MM.1S (cell line): ENCODE results near the gene KRAS.

ENCODE experiments used
- DNase-seq: peaks from one replicate; pipeline ENCODE4 v3.0.0-alpha.2; 2015
- H2AFZ ChIP-seq: fragments of 300-600 bp; sonication (generic); 2 replicates; pipeline ENCODE4 v1.6.0; 2016; ENCODE audit warnings: antibody characterized with exemption, low read length
- H3F3A ChIP-seq: fragments of 300-600 bp; sonication (generic); 2 replicates; pipeline ENCODE4 v1.6.1; 2016; ENCODE audit warnings: mild to moderate bottlenecking, antibody characterized with exemption, low read length, moderate library complexity, mixed read lengths; ENCODE audit not compliant: insufficient read depth
- H3K27ac ChIP-seq: fragments of 300-600 bp; sonication (generic); 2 replicates; pipeline ENCODE4 v1.5.1; 2016; ENCODE audit warnings: mild to moderate bottlenecking, low read length
- H3K27me3 ChIP-seq: fragments of 300-600 bp; sonication (generic); replicated peaks from 2 replicates; pipeline ENCODE4 v1.6.0; 2016; ENCODE audit warnings: low read length; ENCODE audit not compliant: insufficient read depth
- H3K36me3 ChIP-seq: fragments of 300-600 bp; sonication (generic); replicated peaks from 2 replicates; pipeline ENCODE4 v1.6.1; 2016; ENCODE audit warnings: mild to moderate bottlenecking, low read length, mixed read lengths; ENCODE audit not compliant: insufficient read depth
- H3K4me1 ChIP-seq: fragments of 300-600 bp; sonication (generic); 2 replicates; pipeline ENCODE4 v1.6.1; 2016; ENCODE audit warnings: low read length, mixed read lengths
- H3K4me2 ChIP-seq: fragments of 300-600 bp; sonication (generic); 2 replicates; pipeline ENCODE4 v1.6.0; 2016; ENCODE audit warnings: low read depth, low read length
- H3K4me3 ChIP-seq: fragments of 300-600 bp; sonication (generic); 2 replicates; pipeline ENCODE4 v1.5.1; 2016; ENCODE audit warnings: low read length, mixed read lengths
- H3K79me2 ChIP-seq: fragments of 300-600 bp; sonication (generic); 2 replicates; pipeline ENCODE4 v1.6.1; 2016; ENCODE audit warnings: mixed run types, low read length, mixed read lengths
- H3K9ac ChIP-seq: fragments of 300-600 bp; sonication (generic); 2 replicates; pipeline ENCODE4 v1.6.1; 2016; ENCODE audit warnings: low read length, mixed read lengths
- H3K9me2 ChIP-seq: fragments of 300-600 bp; sonication (generic); replicated peaks from 2 replicates; pipeline ENCODE4 v1.6.1; 2016; ENCODE audit warnings: mild to moderate bottlenecking, low read length, mixed read lengths; ENCODE audit not compliant: insufficient read depth
- H3K9me3 ChIP-seq: fragments of 300-600 bp; sonication (generic); replicated peaks from 2 replicates; pipeline ENCODE4 v1.6.1; 2016; ENCODE audit warnings: mild to moderate bottlenecking, low read length, mixed read lengths; ENCODE audit not compliant: insufficient read depth
- H4K20me1 ChIP-seq: fragments of 300-600 bp; sonication (generic); 2 replicates; pipeline ENCODE4 v1.6.1; 2016; ENCODE audit warnings: mild to moderate bottlenecking, low read length, moderate library complexity, mixed read lengths; ENCODE audit not compliant: insufficient read depth
- EZH2 ChIP-seq: fragments of 300-600 bp; sonication (generic); optimal IDR thresholded peaks from 2 replicates; pipeline ENCODE3; 2017; ENCODE audit warnings: low read depth, mild to moderate bottlenecking, antibody characterized with exemption, low read length, mixed read lengths
- EZH2phosphoT487 ChIP-seq: fragments of 300-600 bp; sonication (generic); IDR thresholded peaks from 2 replicates; pipeline ENCODE4 v1.6.1; 2018; ENCODE audit warnings: antibody characterized with exemption, low read length
- TF ChIP-seq, protein P1 (sequence below): fragments of 300-600 bp; sonication (generic); IDR thresholded peaks from 2 replicates; pipeline ENCODE4 v1.5.1; 2016; ENCODE audit warnings: antibody characterized with exemption, low read length, mixed read lengths

The KRAS gene

DNA sequence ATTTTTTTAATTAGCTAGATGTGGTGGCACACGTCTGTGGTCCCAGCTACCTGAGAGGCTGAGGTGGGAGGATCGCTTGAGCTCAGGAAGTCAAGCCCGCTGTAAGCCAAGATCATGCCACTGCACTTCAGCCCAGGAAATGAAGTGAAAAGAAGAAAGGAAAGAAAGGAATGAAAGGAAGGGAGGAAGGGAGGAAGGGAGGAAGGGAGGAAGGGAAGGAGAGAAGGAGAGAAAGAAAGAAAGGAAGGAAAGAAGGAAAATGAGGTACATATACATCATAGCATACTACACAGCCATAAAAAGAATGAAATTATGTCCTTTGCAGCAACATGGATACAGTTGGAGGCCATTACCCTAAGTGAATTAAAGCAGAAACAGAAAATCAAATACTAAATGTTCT lies 68.0 kb downstream of the KRAS start:
- peaks cover 12% of the 10 kb centered on the region for H3K4me1 ChIP-seq
- H3K27me3 ChIP-seq, result no peaks in the 10 kb centered on the region
- no peak overlapping the region for H3K27ac ChIP-seq
- no peaks in the 10 kb centered on the region for H3K9me3 ChIP-seq
- H3K36me3 ChIP-seq, result no peaks in the 10 kb centered on the region
- no peak overlapping the region for H2AFZ ChIP-seq
- DNase-seq, result no peak
- H3K9ac ChIP-seq, result no peak overlapping the region
- H3F3A ChIP-seq, result peaks cover 5% of the 10 kb centered on the region; the same call in 1 of the 2 replicates
- no peaks in the 10 kb centered on the region for H3K9me2 ChIP-seq
- H3K79me2 ChIP-seq, result no peaks in the 10 kb centered on the region
- H4K20me1 ChIP-seq, result no peaks in the 10 kb centered on the region
- H3K4me2 ChIP-seq, result no peak overlapping the region
- TF ChIP-seq EZH2phosphoT487, result no peak
- no peak for TF ChIP-seq EZH2
- TF ChIP-seq, protein P1, sequence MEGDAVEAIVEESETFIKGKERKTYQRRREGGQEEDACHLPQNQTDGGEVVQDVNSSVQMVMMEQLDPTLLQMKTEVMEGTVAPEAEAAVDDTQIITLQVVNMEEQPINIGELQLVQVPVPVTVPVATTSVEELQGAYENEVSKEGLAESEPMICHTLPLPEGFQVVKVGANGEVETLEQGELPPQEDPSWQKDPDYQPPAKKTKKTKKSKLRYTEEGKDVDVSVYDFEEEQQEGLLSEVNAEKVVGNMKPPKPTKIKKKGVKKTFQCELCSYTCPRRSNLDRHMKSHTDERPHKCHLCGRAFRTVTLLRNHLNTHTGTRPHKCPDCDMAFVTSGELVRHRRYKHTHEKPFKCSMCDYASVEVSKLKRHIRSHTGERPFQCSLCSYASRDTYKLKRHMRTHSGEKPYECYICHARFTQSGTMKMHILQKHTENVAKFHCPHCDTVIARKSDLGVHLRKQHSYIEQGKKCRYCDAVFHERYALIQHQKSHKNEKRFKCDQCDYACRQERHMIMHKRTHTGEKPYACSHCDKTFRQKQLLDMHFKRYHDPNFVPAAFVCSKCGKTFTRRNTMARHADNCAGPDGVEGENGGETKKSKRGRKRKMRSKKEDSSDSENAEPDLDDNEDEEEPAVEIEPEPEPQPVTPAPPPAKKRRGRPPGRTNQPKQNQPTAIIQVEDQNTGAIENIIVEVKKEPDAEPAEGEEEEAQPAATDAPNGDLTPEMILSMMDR, result no peak
- no peak overlapping the region for H3K4me3 ChIP-seq

DNA sequence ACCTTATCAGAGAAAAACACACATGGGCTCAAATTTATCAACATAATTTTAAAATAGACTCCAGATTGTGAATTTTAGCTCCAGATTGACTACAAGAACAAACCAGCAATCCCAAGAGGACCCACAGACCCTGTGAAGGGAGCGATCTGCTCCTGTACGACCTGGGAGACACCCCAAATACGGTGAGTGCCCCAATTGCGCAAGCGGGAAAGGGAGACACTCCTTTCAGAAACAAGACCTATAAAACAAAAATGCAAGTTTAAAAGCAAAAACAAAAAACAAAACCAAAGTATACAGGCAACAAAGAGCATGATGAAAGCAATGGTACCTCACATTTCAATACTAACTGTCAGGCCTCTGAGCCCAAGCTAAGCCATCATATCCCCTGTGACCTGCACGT lies 87.9 kb downstream of the KRAS start:
- H3K9ac ChIP-seq, result no peak overlapping the region
- H3K79me2 ChIP-seq, result no peaks in the 10 kb centered on the region
- H3K36me3 ChIP-seq, result no peaks in the 10 kb centered on the region
- DNase-seq, result no peak
- no peaks in the 10 kb centered on the region for H4K20me1 ChIP-seq
- H3K4me2 ChIP-seq, result no peak overlapping the region
- H2AFZ ChIP-seq, result no peak overlapping the region
- H3K27me3 ChIP-seq, result no peaks in the 10 kb centered on the region
- no peaks in the 10 kb centered on the region for H3K9me3 ChIP-seq
- no peak overlapping the region for H3K27ac ChIP-seq
- no peaks in the 10 kb centered on the region for H3K4me1 ChIP-seq
- H3K9me2 ChIP-seq, result no peaks in the 10 kb centered on the region
- TF ChIP-seq EZH2 (no peak), EZH2phosphoT487 (no peak)
- TF ChIP-seq, protein P1, result no peak
- H3K4me3 ChIP-seq, result no peak overlapping the region
- H3F3A ChIP-seq, result no peaks in the 10 kb centered on the region

DNA sequence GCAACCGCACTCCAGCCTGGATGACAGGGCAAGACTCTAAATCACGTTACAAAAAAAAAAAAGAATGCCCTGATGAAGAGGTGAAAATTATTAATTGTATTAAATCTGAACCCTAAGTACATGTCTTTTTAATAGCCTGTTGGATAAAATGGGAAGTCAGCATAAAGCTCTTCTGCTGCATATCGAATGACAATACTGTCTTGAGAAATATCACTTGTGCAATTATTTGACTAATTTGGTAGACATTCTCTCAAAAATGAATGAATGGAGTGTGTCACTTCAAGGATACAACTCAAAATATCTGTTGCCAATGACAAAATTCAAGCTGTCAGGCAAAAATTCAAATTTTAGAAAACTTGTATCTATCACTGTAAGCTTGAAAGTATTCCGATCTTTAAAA lies 94.7 kb downstream of the KRAS start:
- Histone ChIP-seq H3K9me3 (no peaks in the 10 kb centered on the region), H3K27ac (no peak overlapping the region), H4K20me1 (no peaks in the 10 kb centered on the region), H3K27me3 (no peaks in the 10 kb centered on the region), H2AFZ (no peak overlapping the region), H3K79me2 (no peaks in the 10 kb centered on the region), H3K9me2 (no peaks in the 10 kb centered on the region), H3K9ac (no peak overlapping the region), H3K4me2 (no peak overlapping the region), H3K36me3 (no peaks in the 10 kb centered on the region), H3K4me1 (no peaks in the 10 kb centered on the region), H3K4me3 (no peak overlapping the region), H3F3A (no peaks in the 10 kb centered on the region)
- TF ChIP-seq EZH2phosphoT487 (no peak), EZH2 (no peak)
- TF ChIP-seq, protein P1, result no peak
- no peak for DNase-seq
